Neuronal stem cell (in vitro differentiated cells): ENCODE measurements around the gene TINCR.

Source experiments
- DNase-seq: peaks from one replicate; pipeline ENCODE4 v3.0.0-alpha.2; 2013; ENCODE audit warnings: low spot score
- H2AFZ ChIP-seq: one replicate; pipeline ENCODE4 v1.6.1; 2013; ENCODE audit warnings: mild to moderate bottlenecking, low read length, inconsistent platforms
- H2AK5ac ChIP-seq: 2 replicates; pipeline ENCODE4 v1.6.1; 2013; ENCODE audit warnings: low read depth, mild to moderate bottlenecking, inconsistent platforms, low read length, moderate library complexity, mixed read lengths
- H2BK120ac ChIP-seq: 2 replicates; pipeline ENCODE4 v1.6.1; 2013; ENCODE audit warnings: low read depth, mild to moderate bottlenecking, inconsistent platforms, low read length, moderate library complexity, mixed read lengths
- H2BK12ac ChIP-seq: one replicate; pipeline ENCODE4 v1.6.1; 2013; ENCODE audit warnings: low read length, inconsistent platforms
- H2BK15ac ChIP-seq: 2 replicates; pipeline ENCODE4 v1.6.1; 2013; ENCODE audit warnings: mild to moderate bottlenecking, low read length, inconsistent platforms, mixed read lengths
- H2BK5ac ChIP-seq: one replicate; pipeline ENCODE4 v1.6.1; 2013; ENCODE audit warnings: inconsistent platforms, mild to moderate bottlenecking, low read length, moderate library complexity
- H3K14ac ChIP-seq: one replicate; pipeline ENCODE4 v1.6.1; 2013; ENCODE audit warnings: low read length, inconsistent platforms
- H3K18ac ChIP-seq: 2 replicates; pipeline ENCODE4 v1.6.1; 2013; ENCODE audit warnings: low read length, inconsistent platforms
- H3K23ac ChIP-seq: 2 replicates; pipeline ENCODE4 v1.6.1; 2013; ENCODE audit warnings: low read depth, mild to moderate bottlenecking, mixed read lengths, low read length, inconsistent platforms; ENCODE audit not compliant: poor library complexity
- H3K27ac ChIP-seq: replicated peaks from 3 replicates; pipeline ENCODE4 v1.5.1; 2013; ENCODE audit warnings: low read length, inconsistent platforms
- H3K27me3 ChIP-seq, 3 experiments: 2 replicates each; pipeline ENCODE4 v1.6.1; 2013; ENCODE audit warnings: low read length in 3 of 3, mild to moderate bottlenecking in 2 of 3, inconsistent platforms in 1 of 3, low read depth in 1 of 3, mixed read lengths in 1 of 3, moderate library complexity in 1 of 3; ENCODE audit not compliant: control insufficient read depth in 3 of 3, insufficient read depth in 3 of 3
- H3K36me3 ChIP-seq, 2 donors: replicated peaks in 1 of 2; 2 replicates each; pipeline ENCODE4 v1.6.1; 2013; ENCODE audit warnings: low read length in 2 of 2; ENCODE audit not compliant: control insufficient read depth in 2 of 2, insufficient read depth in 2 of 2
- H3K4ac ChIP-seq: 2 replicates; pipeline ENCODE4 v1.6.1; 2013; ENCODE audit warnings: inconsistent platforms, mild to moderate bottlenecking, low read length, moderate library complexity
- H3K4me1 ChIP-seq, 2 donors: 1 replicate in 1 of 2; 2 replicates in 1 of 2; pipeline ENCODE4 v1.6.1; 2013; ENCODE audit warnings: low read length in 2 of 2, low read depth in 1 of 2; ENCODE audit not compliant: control insufficient read depth in 2 of 2, insufficient read depth in 1 of 2
- H3K4me2 ChIP-seq: one replicate; pipeline ENCODE4 v1.6.1; 2013; ENCODE audit warnings: mild to moderate bottlenecking, low read length, inconsistent platforms; ENCODE audit not compliant: insufficient read depth, poor library complexity, severe bottlenecking
- H3K4me3 ChIP-seq, 2 donors: 2 replicates each; pipeline ENCODE4 v1.5.1; 2013; ENCODE audit warnings: low read length in 2 of 2, mild to moderate bottlenecking in 2 of 2, inconsistent platforms in 1 of 2, moderate library complexity in 1 of 2
- H3K79me1 ChIP-seq: one replicate; pipeline ENCODE4 v1.6.1; 2013; ENCODE audit warnings: low read depth, mild to moderate bottlenecking, inconsistent platforms, low read length, moderate library complexity
- H3K9ac ChIP-seq: one replicate; pipeline ENCODE4 v1.6.1; 2013; ENCODE audit warnings: mild to moderate bottlenecking, low read depth, low read length, inconsistent platforms; ENCODE audit not compliant: poor library complexity
- H3K9me3 ChIP-seq, 2 donors: replicated peaks in 1 of 2; 2 replicates each; pipeline versions ENCODE3 to v1.6.1; 2013; ENCODE audit warnings: low read length in 2 of 2, mild to moderate bottlenecking in 2 of 2, inconsistent platforms in 1 of 2, low read depth in 1 of 2, mixed read lengths in 1 of 2, moderate library complexity in 1 of 2; ENCODE audit not compliant: control insufficient read depth in 2 of 2, insufficient read depth in 1 of 2
- H4K8ac ChIP-seq: one replicate; pipeline ENCODE4 v1.6.1; 2013; ENCODE audit warnings: low read depth, mild to moderate bottlenecking, inconsistent platforms, low read length, moderate library complexity
- H4K91ac ChIP-seq: one replicate; pipeline ENCODE4 v1.6.1; 2013; ENCODE audit warnings: low read length, low read depth, mild to moderate bottlenecking, inconsistent platforms; ENCODE audit not compliant: poor library complexity
- WGBS, 2 donors: extraction: QIAGEN DNeasy Blood & Tissue Kit; methylation state at CpG; one replicate each; pipeline ENCODE4 v1.1.7; 2013; ENCODE audit warnings: missing lambda C conversion rate in 2 of 2, mixed read lengths in 1 of 2; ENCODE audit not compliant: insufficient read length in 2 of 2, insufficient replicate concordance in 1 of 2; ENCODE audit errors: extremely low coverage in 2 of 2; 5-methylcytosine and 5-hydroxymethylcytosine counted together

Gene TINCR

GRCh38 chr19:5559804-5560133 lies 8.0 kb downstream of the TINCR start:
- Histone ChIP-seq H2BK15ac (no peak overlapping the region), H4K8ac (no peak overlapping the region), H3K9me3 (peaks cover 0 to 8% of the 10 kb centered on the region in 2 donors), H2BK12ac (peak overlapping the region; percentile 63), H2AK5ac (peak overlapping the region; percentile 94), H3K4me1 (peaks cover 4% of the 10 kb centered on the region in 2 donors), H2BK5ac (peak overlapping the region; percentile 0), H3K4me3 (no peak overlapping the region), H3K4ac (no peak overlapping the region), H3K27me3 (no peaks in the 10 kb centered on the region), H3K79me1 (peaks cover 2% of the 10 kb centered on the region), H3K4me2 (no peak overlapping the region), H3K27ac (peak overlapping the region; percentile 4), H4K91ac (no peak overlapping the region), H2AFZ (peak overlapping the region; percentile 28), H3K9ac (no peak overlapping the region), H3K18ac (peak overlapping the region; percentile 90), H3K14ac (no peak overlapping the region), H3K23ac (no peak overlapping the region), H3K36me3 (no peaks in the 10 kb centered on the region), H2BK120ac (peak overlapping the region; percentile 62)
- DNase-seq, result no peak
- WGBS, 2 donors, result no CpG with 5 or more reads among the region's 3 CpGs

GRCh38 chr19:5558101-5558621 lies 9.6 kb downstream of the TINCR start:
- H3K36me3 ChIP-seq, result no peaks in the 10 kb centered on the region
- H3K4ac ChIP-seq, result no peak overlapping the region
- DNase-seq, result no peak
- H4K91ac ChIP-seq, result no peak overlapping the region
- H2BK5ac ChIP-seq, result no peak overlapping the region
- no CpG with 5 or more reads among the region's 2 CpGs for WGBS, 2 donors
- H2BK15ac ChIP-seq, result no peak overlapping the region
- H4K8ac ChIP-seq, result no peak overlapping the region
- no peak overlapping the region for H3K18ac ChIP-seq
- H3K27me3 ChIP-seq, result no peaks in the 10 kb centered on the region
- H3K27ac ChIP-seq, result no peak overlapping the region
- H2BK12ac ChIP-seq, result no peak overlapping the region
- H3K9me3 ChIP-seq, result peaks cover 0 to 8% of the 10 kb centered on the region in 2 donors
- H3K14ac ChIP-seq, result no peak overlapping the region
- H3K4me2 ChIP-seq, result no peak overlapping the region
- no peak overlapping the region for H2AK5ac ChIP-seq
- H3K79me1 ChIP-seq, result no peaks in the 10 kb centered on the region
- no peak overlapping the region for H2AFZ ChIP-seq
- no peak overlapping the region for H3K4me3 ChIP-seq
- H3K23ac ChIP-seq, result no peak overlapping the region
- H3K4me1 ChIP-seq, result peaks cover 4% of the 10 kb centered on the region in 2 donors
- H3K9ac ChIP-seq, result no peak overlapping the region
- no peak overlapping the region for H2BK120ac ChIP-seq

GRCh38 chr19:5557691-5558090 lies 10.1 kb downstream of the TINCR start:
- Histone ChIP-seq H2BK5ac (peak overlapping the region; percentile 19), H2AFZ (no peak overlapping the region), H3K9ac (no peak overlapping the region), H3K14ac (no peak overlapping the region), H2BK12ac (no peak overlapping the region), H3K27me3 (no peaks in the 10 kb centered on the region), H4K8ac (no peak overlapping the region), H3K18ac (peak overlapping the region; percentile 25), H3K27ac (no peak overlapping the region), H2BK15ac (no peak overlapping the region), H2AK5ac (peak overlapping the region; percentile 40), H3K4me3 (no peak overlapping the region), H3K4me2 (no peak overlapping the region), H2BK120ac (no peak overlapping the region), H3K9me3 (peaks cover 0 to 6% of the 10 kb centered on the region in 2 donors), H3K79me1 (no peaks in the 10 kb centered on the region), H3K23ac (no peak overlapping the region), H3K4ac (no peak overlapping the region), H3K36me3 (no peaks in the 10 kb centered on the region), H4K91ac (no peak overlapping the region), H3K4me1 (peaks cover 4% of the 10 kb centered on the region in 2 donors)
- no peak for DNase-seq
- WGBS, 2 donors, result no CpG with 5 or more reads among the region's 13 CpGs

- Histone ChIP-seq H3K27me3 (peaks cover 0 to 2% (median 0%) of the 10 kb centered on the region in 3 experiments), H3K4me2 (no peak overlapping the region), H4K91ac (no peak overlapping the region), H2BK15ac (no peak overlapping the region), H3K4me3 (no peak overlapping the region), H3K79me1 (no peaks in the 10 kb centered on the region), H3K4ac (no peak overlapping the region), H4K8ac (no peak overlapping the region), H3K4me1 (peaks cover 0 to 3% of the 10 kb centered on the region in 2 donors), H3K23ac (no peak overlapping the region), H2BK120ac (no peak overlapping the region), H2BK5ac (no peak overlapping the region), H3K27ac (no peak overlapping the region), H2AK5ac (no peak overlapping the region), H3K14ac (no peak overlapping the region), H3K9ac (no peak overlapping the region), H2AFZ (no peak overlapping the region), H3K36me3 (no peaks in the 10 kb centered on the region), H3K9me3 (no peaks in the 10 kb centered on the region), H3K18ac (no peak overlapping the region), H2BK12ac (no peak overlapping the region)
- WGBS, 2 donors, result no CpG with 5 or more reads among the region's 5 CpGs
- no peak for DNase-seq
Observed at GRCh38 chr19:5554828-5555227, 12.9 kb downstream of the TINCR start.
